ENCODE data around the gene INPP5A.
"Not testable (repeated sequence)": the region's sequence is repeated elsewhere in the genome, so short reads cannot be mapped to it uniquely, and the experiment has no call there.

INPP5A gene

DNA sequence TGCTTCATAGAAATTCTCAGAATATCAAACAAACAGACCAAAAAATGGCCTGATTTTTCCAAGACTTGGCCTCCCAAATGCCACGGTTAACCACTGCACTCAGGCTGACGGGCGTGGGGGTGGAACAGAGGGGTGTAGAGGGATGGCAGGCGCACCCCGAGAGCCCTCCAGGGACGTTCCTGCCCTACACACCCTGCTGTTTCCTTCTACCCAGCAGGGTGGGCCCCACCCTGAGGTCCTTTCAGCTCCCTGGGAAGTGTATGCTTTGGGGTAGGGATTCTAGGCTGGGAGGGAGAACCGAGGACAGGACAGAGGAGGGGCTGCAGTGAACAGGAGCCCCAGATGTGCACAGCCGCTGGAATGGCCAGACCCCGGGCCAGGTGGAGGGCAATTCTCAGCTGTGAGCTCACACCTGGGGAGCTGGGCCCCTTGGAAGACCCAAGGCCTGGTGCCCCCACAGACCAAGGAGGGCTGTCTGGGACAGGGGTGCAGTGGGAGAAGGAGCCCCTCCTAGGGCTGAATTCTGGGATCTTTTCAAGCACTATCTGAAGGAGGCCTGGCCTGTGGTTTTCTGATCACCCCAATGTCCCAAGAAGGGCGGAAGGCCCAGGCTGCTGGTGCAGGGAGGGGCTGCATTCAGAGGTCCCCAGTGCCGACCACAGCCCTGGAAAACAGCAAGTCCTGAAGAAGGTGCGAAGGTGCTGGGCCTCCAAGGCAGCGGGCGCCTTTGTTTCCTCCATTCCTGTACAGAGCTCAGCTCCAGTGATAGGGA is 32.9 kb upstream of the INPP5A start:
- no peak for DNase-seq (ENCODE audit: low spot score)

DNA sequence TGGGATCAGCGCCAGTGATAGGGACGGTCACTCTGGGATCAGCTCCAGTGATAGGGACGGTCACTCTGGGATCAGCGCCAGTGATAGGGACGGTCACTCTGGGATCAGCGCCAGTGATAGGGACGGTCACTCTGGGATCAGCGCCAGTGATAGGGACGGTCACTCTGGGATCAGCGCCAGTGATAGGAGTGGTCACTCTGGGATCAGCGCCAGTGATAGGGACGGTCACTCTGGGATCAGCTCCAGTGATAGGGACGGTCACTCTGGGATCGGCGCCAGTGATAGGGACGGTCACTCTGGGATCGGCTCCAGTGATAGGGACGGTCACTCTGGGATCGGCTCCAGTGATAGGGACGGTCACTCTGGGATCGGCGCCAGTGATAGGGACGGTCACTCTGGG is 32.0 kb upstream of the INPP5A start:
- not testable (repeated sequence) for DNase-seq (ENCODE audit: low spot score)

- DNase-seq (ENCODE audit: low spot score) = peak; percentile 94
These were observed 30.7 kb upstream of the INPP5A start for GRCh38 chr10:132506711-132507408.

- DNase-seq (ENCODE audit: low spot score) = no peak
These were observed 30.1 kb upstream of the INPP5A start for GRCh38 chr10:132507409-132507955.

DNA sequence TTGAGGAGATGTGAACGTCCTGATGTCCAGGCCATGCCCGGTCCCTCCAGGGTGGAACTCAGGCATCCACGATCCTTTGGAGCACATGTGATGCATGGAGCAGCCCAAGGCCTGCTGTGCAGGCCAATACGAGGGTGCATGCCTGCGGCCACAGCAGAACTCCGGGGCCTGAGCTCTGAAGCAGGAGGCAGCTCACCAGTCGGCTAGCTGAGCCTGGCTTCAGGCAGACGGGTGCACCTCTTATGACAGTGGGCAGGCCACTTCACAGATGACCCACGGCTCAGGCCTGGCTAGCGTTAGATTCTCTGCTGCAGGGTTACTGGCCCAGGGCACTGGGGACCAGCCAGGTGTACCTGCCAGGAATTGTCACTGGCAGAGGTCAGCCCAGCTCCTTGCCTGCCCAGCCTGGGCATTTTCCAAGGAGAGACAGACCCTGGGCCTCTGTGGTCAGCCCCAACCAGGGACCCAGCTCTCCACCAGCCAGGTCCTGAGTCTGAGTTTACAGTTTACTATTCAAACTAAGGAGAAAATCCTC is 29.6 kb upstream of the INPP5A start:
- peak; percentile 39 for DNase-seq (ENCODE audit: low spot score)

DNA sequence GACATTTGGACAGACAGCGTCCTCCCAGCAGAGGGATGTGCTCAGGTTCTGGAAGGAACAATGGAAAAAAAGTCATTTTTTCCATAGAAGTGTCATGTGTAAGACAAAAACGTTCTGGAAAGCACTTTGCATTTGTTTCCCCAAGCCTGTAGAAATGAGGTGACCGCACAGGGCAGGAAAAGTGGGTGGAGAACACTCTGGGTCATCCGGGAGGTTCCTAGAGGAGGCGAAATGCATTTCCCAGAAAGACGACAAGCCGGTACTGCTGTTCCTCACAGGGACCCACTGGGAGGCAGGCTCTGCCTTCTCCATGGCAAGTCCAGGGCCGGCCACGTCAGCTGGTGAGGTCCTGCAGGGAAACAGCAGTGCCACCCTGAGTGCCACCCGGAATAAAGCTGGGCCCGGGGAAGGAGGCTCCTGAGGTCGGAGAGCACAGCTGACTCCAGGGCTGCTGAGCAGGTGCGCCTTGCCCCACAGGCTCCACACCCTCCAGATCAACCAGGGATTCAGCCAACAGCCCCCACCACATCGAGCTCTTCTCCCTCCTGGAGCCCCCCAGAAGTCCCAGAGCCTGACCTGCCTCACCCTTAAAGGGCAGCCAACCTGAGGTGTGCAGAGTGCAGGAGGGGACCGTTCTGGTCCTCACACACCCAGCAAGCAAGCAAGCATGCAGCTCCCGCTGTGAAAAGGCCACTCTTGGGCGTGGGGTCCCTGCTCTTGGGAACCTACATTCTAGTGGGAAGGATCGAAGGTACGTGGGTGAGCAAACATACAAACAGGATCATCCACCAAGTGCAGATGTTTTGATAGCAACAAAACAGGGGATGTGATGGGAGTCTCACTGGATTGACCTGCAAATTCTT is 28.8 kb upstream of the INPP5A start:
- peak; percentile 29 for DNase-seq (ENCODE audit: low spot score)

GRCh38 chr10:132509506-132510173 is 27.9 kb upstream of the INPP5A start:
- no peak for DNase-seq (ENCODE audit: low spot score)

GRCh38 chr10:132510174-132510611 is 27.4 kb upstream of the INPP5A start:
- no peak for DNase-seq (ENCODE audit: low spot score)

GRCh38 chr10:132511121-132512051 is 26.2 kb upstream of the INPP5A start:
- DNase-seq (ENCODE audit: low spot score) = no peak

DNA sequence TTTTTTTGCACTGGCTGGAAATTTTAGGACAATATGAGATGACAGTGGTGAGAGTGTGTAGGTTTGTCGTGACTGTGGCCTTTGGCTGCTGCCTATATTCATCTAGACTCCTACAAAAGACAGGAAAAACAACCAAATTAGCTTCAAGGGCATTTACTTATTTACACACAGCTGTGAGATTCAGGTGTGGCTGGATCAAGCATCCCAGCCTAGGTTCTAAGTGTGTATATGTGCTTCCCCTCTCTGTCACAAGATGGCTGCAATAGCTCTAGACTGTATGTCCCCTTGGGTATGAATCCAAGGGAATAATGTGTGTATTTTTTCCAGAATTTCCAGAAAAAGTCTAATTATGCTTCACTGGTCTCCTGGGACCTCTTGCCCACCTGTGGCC is 25.5 kb upstream of the INPP5A start:
- DNase-seq (ENCODE audit: low spot score) = no peak

DNA sequence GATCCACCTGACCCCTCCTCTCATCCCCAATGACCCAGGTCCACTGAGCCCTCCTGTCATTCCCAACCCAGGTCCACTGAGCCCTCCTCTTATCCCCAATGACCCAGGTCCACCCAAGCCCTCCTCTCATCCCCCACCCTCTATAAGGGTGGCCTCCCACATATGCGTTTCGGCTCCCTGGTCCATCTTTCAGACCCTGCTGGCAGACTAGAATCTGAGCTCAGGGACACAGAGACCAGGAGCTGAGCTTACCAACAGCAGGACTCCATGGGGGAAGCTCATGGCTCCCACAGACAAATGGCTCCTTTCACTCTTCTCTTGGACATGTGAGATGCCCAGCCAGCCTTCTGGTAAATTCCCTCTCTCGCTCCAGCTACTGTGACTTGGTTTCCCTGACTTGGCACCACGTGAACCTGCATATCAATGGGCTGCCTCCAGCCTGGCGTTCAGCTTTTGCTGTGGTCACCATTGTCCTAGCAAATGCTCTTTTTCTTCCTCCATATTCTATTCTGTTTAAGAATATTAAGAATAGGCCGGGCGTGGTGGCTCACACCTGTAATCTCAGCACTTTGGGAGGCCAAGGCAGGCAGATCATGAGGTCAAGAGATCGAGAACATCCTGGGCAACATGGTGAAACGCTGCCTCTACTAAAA is 24.8 kb upstream of the INPP5A start:
- DNase-seq (ENCODE audit: low spot score) = no peak

GRCh38 chr10:132514821-132515520 is 22.6 kb upstream of the INPP5A start:
- DNase-seq (ENCODE audit: low spot score) = no peak

DNA sequence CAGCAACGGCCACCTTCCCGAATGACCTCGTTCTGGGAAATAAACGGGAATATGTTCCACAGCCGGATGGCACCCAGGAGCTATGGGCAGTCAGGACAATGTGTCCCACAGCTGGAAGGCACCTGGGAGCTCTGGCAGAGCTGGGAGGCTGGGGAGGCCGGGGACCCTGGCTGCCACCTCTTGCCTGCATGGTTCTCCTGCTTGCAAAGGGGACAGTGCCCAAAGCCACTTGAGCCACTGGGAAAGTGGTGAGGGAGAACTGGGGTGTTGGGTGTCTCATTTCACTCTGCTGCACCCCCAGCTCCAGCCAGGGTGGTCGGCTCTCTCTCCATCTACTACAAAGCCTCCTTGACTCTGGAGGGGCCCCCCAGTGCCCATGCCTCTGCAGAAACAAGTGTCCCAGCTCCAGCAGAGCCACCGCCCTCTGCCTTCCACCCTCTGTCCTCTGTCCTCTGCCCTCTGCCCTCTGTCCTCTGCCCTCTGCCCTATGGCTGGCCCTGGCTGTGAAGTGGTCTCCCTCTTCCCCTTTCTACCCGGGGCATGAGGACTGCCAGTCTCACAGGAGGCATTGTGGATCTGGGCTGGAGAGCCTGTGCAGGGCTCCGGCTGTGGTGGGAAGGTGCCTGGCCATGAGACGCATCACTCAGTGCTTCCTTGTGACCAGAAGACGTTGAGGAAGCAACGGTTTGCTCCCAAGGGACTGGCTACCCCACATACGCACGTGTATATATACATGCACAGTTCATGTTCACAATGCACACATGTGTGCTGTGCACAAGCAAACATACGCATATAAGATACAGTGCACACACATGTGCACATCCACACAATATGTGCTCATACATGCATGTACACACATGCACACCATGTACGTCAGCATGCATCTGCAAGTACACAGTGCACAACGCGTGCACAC is 21.5 kb upstream of the INPP5A start:
- no peak for DNase-seq (ENCODE audit: low spot score)

DNA sequence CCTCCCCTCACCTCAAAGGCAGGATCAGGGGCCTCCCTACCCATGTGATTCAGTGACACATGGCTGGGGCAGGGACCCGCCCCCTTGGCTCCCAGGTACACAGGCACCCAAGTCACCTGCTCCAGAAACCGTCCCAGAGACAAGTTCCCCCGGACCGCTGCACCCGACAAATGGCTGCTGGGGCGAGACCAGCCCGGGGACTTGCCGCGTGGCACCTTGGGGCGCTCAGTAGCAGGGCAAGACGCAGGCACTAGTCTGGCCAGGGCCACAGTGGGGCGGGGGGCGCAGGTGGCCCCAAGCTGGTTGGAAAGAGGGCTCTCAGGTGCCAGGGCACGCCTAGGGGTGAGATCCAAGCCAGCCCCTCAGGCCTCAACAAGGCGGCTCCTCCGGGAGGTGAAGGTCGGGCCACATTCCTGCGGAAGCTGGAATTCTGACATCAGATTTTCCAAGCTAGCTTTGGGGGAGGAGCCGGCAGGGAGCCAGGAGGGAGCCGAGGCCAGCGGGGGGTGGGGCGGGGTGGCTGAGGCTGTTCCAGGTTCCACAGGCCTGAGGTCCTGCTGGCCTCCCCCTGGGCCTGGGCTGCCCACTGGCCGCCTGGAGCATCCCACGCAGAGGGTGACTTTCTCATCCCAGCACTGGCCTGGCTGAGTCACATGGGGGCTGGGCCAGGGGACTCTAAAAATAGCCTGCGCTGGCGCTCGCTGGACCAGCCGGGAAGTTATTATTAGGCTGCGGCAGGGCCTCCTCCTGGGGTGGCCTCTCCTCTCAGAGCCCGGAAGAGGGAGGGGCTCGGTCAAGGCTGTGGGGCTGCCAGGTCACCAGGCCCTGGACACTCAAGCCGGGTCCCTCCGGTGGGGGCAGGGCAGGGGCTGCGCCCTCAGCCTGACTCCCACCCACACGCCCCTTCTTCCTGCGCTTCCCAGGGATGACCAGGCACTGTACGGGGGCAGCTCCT is 20.5 kb upstream of the INPP5A start:
- DNase-seq (ENCODE audit: low spot score) = peak; percentile 93

DNA sequence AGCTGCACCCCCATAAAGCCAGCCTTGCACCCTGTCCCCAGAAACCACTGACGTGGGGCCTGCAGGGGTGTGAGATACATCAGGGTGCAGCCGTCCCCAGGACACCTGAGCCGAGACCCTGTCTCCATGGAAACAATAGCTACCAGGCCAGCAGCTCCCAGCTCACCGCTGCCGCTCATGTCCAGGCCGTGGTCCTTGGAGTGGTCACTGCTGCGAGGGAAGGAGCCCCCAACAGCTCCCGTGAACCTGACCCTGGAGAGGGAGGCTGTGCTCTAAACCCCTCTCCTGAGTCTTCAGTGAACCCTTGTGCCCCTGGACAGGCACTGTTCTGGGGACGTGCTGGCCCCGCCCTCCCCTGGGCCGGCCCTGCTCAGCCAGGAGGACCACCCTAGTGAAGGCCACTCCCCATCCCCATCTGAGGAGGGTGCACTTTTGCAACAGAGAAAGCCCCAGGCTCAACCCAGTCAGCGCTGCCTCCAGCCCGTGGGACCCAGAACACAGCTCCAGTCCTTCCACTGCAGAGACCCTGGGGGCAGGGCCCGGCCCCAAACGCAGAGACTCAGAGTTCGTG is 19.6 kb upstream of the INPP5A start:
- DNase-seq (ENCODE audit: low spot score) = peak; percentile 57

DNA sequence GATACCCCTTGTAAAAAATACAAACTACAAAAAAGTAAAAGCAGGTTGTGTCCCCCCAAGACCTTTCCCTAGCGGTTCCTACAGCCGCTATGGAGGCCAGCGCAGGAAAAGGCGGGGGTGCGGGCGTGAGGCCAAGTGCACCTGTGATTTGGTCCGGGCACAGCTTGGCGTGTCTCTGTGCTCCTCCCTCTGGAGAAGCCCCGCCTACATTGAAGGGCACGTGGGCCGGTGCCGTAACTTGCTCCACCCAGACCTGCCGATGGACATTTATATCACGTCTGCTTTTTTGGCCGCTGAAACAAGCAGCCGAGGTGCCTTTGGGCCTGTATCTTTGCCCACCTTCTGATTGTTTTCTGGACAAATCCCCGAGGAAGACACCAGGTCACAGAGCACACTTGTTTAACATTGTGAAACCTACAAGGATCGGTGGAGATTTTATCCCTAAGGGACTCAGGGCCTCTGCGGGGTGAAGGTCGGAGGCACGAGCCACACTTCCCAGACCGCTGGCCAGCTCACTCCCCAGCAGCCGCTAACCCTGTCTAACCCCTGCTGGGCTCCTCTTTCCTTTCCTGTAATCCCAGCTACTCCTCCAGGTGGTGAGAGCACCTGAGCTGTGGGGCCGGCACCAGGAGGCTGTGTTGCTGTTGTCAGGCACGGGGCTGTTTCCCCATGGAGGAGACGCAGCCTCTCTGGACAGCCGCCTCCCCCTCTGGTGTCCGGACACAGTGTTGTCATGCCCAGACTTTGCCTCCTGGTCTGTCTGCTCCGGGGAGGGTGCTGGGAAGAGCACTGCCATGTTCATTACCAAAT is 18.8 kb upstream of the INPP5A start:
- peak; percentile 81 for DNase-seq (ENCODE audit: low spot score)
